GM18909 (cell line): Measurements from ENCODE around the gene CREB5.
A peak's percentile ranks its signal among the peaks of the same experiment; 100 is the strongest.
"Not testable (repeated sequence)": the region's sequence is repeated elsewhere in the genome, so short reads cannot be mapped to it uniquely, and the experiment has no call there.

Experiments used
- ATAC-seq: cut with Tn5 transposase; IDR thresholded peaks from one replicate; pipeline ENCODE4 v1.9.1; 2021; ENCODE audit warnings: mild to moderate bottlenecking; ENCODE audit not compliant: unreplicated experiment, poor library complexity

The CREB5 gene

DNA sequence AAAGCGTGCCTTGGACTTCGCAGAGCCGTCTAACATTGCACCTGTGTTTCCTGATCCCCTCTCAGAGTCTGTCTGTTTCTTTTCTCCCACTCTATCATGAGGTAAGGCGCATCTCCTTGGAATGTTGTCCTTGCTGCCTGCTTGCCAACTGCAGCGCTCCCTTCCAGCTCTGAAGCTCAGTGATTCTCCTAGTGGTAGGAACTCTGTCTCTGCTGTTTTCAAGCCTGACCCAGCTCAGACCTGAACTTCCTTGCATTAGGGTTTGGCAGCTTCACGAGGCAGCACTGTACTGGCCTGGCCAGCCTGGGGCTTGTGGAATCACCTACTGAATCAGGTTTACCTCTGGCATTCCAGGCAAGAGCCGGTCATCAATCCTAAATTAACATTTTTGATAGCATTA, 123.9 kb downstream of the CREB5 start:
- no peak for ATAC-seq

DNA sequence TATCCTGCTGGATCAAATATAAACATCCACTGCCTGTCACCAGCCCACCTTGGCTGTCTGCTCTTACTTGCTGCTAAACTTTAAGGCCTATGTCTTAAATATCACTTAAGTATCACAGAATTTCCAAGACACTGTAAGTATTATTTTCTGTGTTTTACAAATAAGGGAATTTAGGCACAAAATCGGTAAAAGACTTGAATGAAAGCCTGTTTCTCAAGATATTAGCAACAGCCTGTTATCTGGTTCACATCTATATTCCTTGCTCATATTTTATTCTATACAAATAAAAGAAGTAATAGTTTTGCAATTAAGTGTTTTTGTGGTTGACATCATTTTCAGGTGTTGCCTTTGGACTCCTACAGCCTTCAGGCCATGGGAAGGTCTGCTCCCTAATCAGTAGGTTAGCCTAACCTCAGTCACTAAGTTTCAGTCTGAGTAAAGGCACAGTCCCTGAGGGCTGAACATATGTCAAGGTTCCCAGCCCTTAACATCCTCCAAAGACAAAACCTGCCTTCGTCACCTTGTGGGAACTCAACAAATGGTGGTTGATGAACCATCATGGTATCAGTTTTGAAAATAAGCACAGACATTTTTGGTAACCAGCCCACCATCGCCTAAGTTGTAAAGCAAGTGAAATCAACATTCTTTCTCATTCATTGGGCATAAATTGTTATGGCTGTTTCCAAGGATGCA, 127.1 kb downstream of the CREB5 start:
- peak; percentile 96 for ATAC-seq

GRCh38 chr7:28542410-28542809, 130.1 kb downstream of the CREB5 start:
- ATAC-seq, result no peak

DNA sequence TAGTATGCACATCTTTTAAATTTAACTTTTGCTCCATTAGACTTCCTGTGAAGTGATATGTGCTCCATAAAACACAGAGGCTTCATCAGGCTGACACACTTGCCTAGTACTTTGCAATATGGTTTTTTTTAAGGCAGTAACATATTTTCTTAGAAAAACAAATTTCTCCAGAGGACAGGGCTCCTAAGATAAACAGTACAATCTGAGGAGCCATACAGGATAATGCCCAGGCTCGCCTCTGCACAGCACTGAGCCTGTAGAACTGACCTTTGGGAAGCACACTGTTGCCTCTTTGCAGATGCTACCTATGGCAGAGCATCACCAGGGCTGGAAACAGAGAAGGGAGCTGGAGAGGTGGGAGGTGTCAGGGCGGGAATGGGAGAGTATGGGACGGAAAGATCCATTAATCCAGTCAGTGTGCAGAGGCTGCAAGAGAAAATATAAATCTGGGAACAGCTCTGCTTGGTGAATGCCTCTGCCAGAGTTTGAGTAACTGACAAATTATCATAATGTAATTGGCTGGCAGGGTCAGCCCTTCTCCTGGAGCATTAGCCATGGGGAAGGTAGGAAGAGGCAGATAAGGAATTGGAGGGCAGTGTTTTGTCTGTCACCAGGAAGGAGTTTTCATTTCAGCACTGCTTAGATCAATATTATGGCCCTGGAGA, 132.3 kb downstream of the CREB5 start:
- no peak for ATAC-seq

GRCh38 chr7:28546067-28546466, 133.7 kb downstream of the CREB5 start:
- no peak for ATAC-seq

GRCh38 chr7:28547115-28547514, 134.8 kb downstream of the CREB5 start:
- ATAC-seq, result no peak

- no peak for ATAC-seq
These were observed 136.1 kb downstream of the CREB5 start for GRCh38 chr7:28548416-28548815.

DNA sequence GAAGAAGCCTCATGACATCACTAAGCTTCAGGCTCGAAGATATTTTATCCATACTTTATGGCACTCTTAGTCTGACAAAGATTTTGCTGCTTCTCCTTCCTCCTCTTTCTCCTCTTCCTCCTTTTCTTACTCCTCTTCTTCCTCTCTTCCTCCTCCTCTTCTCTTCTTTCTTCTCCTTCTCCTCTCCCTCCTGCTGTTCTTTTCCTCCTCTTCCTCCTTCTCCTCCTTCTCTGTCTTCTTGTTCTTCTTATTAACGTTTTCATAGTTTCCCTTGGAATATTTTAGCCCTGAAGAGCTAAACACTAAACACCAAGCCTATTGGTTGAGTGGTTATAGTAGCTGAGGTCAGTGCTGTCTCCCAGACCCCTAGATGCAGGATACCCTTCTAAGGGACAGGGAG, 137.7 kb downstream of the CREB5 start:
- no peak for ATAC-seq

- no peak for ATAC-seq
These were observed 138.4 kb downstream of the CREB5 start for GRCh38 chr7:28550580-28551186.

GRCh38 chr7:28551331-28551730, 139.0 kb downstream of the CREB5 start:
- ATAC-seq, result no peak

DNA sequence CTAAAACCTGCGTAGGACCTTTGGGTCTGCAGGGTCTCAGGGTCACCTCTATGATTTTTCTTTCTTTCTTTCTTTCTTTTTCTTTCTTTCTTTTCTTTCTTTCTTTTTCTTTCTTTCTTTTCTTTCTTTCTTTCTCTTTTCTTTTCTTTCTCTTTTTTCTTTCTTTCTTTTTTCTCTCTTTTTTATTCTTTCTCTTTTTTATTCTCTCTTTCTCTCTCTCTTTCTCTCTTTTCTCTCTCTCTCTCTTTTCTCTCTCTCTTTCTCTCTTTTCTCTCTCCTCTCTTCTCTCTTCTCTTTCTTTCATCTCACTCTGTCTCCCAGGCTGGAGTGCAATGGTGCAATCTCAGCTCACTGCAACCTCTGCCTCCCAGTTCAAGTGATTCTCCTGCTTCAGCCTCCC, 139.4 kb downstream of the CREB5 start:
- ATAC-seq, result not testable (repeated sequence)

GRCh38 chr7:28554802-28555471, 142.6 kb downstream of the CREB5 start:
- ATAC-seq, result no peak

DNA sequence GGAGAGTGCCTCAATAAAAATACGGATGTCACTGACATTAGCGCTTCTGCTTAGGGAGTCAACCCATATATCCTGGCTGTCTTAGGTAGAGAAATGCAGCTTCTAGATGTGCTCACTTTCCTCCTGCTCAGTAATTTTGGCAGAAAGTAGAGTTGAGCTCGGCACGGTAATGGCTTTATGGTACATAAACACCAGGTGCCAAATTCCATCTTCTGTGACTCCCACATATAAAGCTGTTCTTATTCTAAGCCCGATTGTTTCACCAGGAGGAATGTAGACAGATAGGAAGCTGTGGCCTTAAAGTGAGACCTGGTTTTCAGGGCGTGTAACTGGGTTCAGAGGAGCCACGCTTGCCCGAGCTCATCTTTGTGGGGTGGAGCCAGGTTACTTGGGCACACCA, 143.7 kb downstream of the CREB5 start:
- ATAC-seq, result no peak

DNA sequence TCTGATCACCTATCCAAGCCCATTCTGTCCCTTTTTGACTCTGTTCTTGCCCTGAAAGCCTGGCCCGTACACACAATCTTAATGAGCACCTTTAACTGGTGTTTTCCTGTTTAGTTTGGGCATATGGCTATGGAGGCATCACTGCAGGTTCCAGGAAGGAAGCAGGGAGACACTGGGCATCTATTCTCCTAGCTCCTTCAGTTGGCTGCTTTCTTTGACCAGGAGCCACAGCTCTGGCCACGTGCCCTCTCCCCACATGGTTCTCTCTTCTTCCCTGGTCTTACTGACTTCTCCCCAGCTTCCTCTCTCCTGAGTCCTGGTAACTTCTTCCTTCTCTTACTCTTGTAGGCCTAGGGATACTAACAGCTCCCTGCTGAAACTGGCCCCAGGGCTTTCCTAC, 144.4 kb downstream of the CREB5 start:
- no peak for ATAC-seq

GRCh38 chr7:28558236-28558635, 145.9 kb downstream of the CREB5 start:
- ATAC-seq, result no peak

- ATAC-seq, result no peak
These were observed 148.4 kb downstream of the CREB5 start for GRCh38 chr7:28560767-28561166.

- ATAC-seq, result no peak
These were observed 151.7 kb downstream of the CREB5 start for GRCh38 chr7:28564033-28564432.

GRCh38 chr7:28564755-28565374, 152.5 kb downstream of the CREB5 start:
- ATAC-seq, result no peak

- ATAC-seq, result no peak
These were observed 153.7 kb downstream of the CREB5 start for GRCh38 chr7:28565980-28566379.

DNA sequence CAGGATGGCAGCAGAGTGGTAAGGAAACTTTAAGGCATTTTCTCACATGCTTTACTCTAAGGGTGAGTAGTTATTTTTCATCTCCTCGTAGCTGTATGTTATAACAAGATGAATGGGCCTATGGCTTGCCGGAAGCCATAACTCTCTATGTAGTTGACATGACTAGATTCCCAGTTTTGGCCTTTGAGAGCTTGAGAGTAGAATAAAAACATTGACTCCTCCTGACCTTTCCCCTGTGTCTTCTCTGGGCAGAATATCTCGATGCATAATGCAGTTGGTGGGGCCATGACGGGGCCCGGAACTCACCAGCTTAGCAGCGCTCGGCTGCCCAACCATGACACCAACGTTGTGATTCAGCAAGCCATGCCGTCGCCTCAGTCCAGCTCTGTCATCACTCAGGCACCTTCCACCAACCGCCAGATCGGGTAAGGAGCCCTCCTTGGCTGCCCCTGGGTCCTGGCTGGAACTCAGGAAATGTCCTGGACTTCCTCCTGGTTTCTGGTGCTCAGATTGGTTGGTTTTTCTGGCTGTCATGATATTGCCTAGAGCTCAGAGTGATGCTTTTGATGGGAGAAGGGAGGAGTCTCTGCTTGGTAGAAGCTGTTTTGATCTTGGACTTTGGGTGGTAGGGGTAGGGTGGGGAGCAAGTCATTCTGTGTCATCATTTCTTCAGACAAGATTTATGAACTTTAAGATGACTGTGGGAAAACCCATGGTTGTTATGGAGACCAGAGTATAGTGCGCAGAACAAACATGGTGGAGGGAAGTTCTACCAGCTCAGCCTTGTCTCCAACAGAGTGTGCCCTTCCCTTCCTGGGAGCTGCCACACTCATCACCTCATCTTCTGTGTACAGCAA, 158.0 kb downstream of the CREB5 start:
- ATAC-seq, result peak; percentile 83
